ENCODE results near the gene GPR179. TPM values are rescaled to one million over a fixed set of nuclear protein-coding genes. Genes with fewer than 3 reads are reported as not detected.

The GPR179 gene
- total RNA-seq, 1 experiment from 2014 or later = not detected

DNA sequence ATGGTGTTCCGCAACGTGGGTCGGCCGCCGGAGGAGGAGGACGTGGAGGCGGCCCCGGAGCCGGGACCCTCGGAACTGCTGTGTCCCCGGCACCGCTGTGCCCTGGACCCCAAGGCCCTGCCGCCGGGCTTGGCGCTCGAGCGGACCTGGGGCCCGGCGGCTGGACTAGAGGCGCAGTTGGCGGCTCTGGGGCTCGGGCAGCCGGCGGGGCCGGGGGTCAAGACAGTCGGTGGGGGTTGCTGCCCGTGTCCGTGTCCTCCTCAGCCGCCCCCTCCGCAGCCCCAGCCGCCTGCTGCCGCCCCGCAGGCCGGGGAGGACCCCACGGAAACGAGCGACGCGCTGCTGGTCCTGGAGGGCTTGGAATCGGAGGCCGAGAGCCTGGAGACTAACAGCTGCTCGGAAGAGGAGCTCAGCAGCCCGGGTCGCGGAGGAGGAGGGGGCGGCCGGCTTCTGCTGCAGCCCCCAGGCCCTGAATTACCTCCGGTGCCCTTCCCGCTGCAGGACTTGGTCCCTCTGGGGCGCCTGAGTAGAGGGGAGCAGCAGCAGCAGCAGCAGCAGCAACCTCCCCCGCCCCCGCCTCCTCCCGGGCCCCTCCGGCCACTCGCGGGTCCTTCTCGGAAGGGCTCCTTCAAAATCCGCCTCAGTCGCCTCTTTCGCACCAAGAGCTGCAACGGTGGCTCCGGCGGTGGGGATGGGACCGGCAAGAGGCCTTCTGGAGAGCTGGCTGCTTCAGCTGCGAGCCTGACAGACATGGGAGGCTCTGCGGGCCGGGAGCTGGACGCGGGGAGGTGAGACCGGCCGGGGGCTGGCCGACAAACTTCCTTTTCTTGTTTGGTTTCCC lies 8.7 kb upstream of the GPR179 start:
- Histone ChIP-seq H3K4me3 (peak overlapping the region; percentile 93), H3K4me1 (peaks cover 11% of the 10 kb centered on the region; the same call in 1 of the 2 replicates), H3K27me3 (no peaks in the 10 kb centered on the region), H3K9me3 (replicated peaks) (no peaks in the 10 kb centered on the region), H3K36me3 (no peaks in the 10 kb centered on the region), H3K27ac (peak overlapping the region; percentile 40; the same call in 1 of the 2 replicates)
- peak; percentile 28 to 37 for DNase-seq

DNA sequence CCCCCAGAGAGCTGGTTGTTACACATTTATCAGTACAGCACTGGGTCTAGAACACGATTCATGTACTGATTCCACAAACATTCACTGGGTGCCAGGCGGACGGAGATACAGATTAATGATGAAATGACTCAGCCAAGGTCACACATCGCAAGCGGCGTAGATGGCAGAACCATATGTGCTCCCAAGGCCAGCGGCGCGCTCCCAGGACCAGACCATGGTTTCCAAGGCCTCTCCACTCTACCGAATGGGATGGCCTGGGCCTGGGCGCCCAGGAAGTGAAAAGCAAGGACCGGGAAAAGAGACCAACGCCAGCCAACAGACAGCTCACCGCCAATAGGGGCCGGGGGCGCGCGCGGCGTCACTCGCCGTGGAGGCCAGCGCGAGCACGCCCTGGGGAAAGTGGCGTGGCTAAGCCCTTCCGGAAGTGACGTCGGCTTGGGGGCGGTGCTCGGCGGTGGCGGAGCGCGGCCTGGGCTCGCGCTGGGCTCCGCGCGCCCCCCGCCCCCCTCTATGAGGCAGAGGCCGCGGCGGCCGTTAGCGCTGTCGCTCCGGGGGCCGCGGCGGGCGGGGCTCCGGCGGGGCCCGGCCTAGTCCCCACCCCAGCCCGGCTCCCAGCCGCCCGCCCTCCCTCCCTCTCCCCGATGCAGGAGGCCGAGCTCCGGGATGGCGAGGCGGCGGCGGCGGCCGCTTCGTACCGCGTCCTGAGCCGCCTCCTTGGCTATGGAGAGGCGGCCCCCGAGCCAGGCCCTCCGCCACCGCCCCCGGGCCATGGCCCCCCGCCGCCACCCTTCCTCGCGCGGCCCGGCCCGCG lies 7.9 kb upstream of the GPR179 start, which contains the start of gene SOCS7:
Gene SOCS7 (plus strand): TSS at position 433 of the 811 bp plus-strand sequence. CDS start 209 bp downstream, at position 642.
- Histone ChIP-seq H3K4me1 (peaks cover 11% of the 10 kb centered on the region; the same call in 1 of the 2 replicates), H3K36me3 (no peaks in the 10 kb centered on the region), H3K9me3 (replicated peaks) (no peaks in the 10 kb centered on the region), H3K27me3 (no peaks in the 10 kb centered on the region), H3K4me3 (peak within 1 kb of the TSS; percentile 93), H3K27ac (peak within 1 kb of the TSS; percentile 40)
- peak; percentile 91 to 93 for DNase-seq

DNA sequence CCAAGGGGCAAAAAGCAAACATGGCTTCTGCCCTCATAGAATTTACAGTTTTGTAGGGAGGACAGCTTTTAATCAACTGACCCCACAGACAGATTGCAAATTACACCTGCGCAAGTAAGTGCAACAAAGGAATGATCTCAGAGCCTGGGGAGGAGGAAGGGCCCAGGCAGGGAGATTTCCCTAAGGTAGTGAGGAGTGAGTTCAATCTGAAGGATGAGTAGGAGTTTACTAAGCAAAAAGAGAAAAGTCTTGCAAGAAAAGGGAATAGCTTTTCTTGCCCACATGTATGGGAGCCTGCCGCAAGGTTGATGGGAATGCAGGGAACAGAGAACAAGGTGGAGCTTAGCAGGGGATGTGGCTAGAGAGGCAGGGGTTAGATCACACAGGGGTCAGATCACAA lies 6.3 kb upstream of the GPR179 start:
- H3K4me1 ChIP-seq = peaks cover 11% of the 10 kb centered on the region; the same call in 1 of the 2 replicates
- H3K27me3 ChIP-seq = no peaks in the 10 kb centered on the region
- DNase-seq = no peak
- H3K4me3 ChIP-seq = no peak overlapping the region
- no peaks in the 10 kb centered on the region for H3K36me3 ChIP-seq
- no peak overlapping the region for H3K27ac ChIP-seq
- H3K9me3 ChIP-seq (replicated peaks) = no peaks in the 10 kb centered on the region

DNA sequence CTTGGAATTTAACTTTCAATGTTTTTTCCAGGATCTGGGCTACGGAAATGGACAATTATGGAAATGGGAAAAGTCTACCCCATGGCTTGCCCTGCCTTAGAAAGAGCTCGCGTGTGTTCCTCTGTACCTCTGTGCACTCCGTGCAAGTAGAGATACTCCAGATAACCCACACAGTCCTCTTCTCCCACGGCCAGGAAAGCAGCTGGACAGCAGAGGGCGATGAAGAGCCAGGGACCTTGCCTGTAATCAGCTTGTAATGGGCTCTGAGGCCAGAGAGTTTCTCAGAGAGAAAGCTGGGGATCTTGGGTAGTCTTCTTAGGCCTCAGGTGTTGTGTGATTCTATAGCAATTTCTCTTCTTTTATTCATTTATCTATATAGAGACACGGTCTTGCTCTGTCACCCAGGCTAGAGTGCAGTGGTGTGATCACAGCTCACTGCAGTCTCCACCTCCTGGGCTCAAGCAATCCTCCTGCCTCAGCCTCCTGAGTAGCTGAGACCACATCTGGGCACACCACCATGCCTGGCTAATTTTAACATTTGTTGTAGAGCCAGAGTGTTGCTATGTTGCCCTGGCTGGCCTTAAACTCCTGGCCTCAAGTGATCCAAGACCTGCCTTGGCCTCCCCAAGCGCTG lies 5.5 kb upstream of the GPR179 start:
- Histone ChIP-seq H3K27me3 (no peaks in the 10 kb centered on the region), H3K4me1 (peaks cover 5% of the 10 kb centered on the region; the same call in 1 of the 2 replicates), H3K27ac (no peak overlapping the region), H3K4me3 (no peak overlapping the region), H3K36me3 (no peaks in the 10 kb centered on the region), H3K9me3 (replicated peaks) (no peaks in the 10 kb centered on the region)
- DNase-seq = peak; percentile 78 to 92

DNA sequence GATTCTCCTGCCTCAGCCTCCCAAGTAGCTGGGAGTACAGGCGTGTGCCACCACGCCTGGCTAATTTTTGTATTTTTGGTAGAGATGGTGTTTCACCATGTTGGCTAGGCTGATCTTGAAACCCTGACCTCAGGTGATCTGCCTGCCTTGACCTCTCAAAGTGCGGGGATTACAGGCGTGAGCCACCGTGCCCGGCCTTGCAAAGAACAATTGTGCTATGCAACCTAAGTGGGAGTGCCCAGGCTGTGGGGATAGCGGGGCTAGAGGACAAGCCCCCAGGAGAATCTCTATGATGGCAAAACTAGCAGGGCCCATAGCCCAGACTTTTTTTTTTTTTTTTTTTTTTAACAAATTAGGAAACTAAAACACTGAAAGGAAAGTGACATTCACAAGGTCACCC lies 2.0 kb upstream of the GPR179 start:
- Histone ChIP-seq H3K4me3 (no peak overlapping the region), H3K36me3 (no peaks in the 10 kb centered on the region), H3K27me3 (no peaks in the 10 kb centered on the region), H3K27ac (no peak overlapping the region), H3K4me1 (no peaks in the 10 kb centered on the region), H3K9me3 (replicated peaks) (no peaks in the 10 kb centered on the region)
- no peak for DNase-seq

DNA sequence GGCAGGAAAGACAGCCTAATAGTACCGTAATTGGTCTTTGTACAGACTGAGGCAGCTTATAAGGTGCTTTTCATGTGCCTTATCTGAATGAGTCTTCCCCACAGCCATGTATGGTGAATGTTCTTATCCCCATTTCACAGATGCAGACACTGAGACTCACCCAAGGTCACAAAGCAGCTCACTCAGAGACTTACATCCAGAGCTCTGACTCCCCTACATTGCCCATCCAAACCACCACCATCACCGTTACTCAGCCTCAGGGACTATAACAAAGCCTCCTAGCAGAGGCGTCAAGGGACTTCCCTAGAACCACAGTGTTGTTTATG lies 627 bp upstream of the GPR179 start:
- Histone ChIP-seq H3K9me3 (replicated peaks) (no peaks in the 10 kb centered on the region), H3K27ac (no peak overlapping the region), H3K27me3 (no peaks in the 10 kb centered on the region), H3K4me3 (no peak overlapping the region), H3K4me1 (no peaks in the 10 kb centered on the region), H3K36me3 (no peaks in the 10 kb centered on the region)
- no peak for DNase-seq

DNA sequence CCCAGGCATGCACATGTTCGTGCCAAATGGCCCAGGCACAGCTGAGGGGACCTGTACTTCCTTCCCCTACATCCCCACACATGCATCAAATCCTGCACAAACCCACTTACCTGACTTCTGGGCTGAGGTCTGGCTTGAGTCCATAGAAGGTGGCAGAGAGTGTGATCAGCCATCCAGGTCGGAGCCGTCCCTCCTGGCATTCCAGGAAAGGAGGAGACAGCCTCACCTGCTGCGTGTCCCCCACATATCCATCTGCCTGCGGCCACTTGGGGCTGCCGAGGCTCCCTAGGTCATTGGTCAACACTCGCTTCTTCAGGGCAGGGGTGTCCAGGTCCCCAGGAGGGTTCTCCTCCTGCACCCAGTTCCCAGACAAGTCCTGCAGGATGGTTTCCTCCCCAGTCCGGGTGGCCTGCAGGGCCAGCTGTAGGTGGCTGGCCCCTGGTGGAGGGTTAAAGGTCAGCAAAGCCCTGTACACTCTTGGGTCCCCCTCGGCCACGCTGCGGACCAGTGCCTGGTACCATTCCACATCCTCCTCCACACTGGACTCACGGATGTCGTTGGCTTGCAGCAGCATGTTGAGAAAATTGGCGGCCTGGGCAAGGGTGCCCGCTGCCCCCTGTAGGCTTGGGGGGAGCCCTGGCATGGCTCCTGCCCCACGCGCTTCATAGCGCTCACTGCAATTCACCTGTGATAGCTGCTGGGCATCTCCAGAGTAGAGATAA lies 709 bp downstream of the GPR179 start:
- H3K27ac ChIP-seq = no peak overlapping the region
- no peaks in the 10 kb centered on the region for H3K4me1 ChIP-seq
- no peak for DNase-seq
- no peaks in the 10 kb centered on the region for H3K9me3 ChIP-seq (replicated peaks)
- no peak overlapping the region for H3K4me3 ChIP-seq
- no peaks in the 10 kb centered on the region for H3K36me3 ChIP-seq
- no peaks in the 10 kb centered on the region for H3K27me3 ChIP-seq

DNA sequence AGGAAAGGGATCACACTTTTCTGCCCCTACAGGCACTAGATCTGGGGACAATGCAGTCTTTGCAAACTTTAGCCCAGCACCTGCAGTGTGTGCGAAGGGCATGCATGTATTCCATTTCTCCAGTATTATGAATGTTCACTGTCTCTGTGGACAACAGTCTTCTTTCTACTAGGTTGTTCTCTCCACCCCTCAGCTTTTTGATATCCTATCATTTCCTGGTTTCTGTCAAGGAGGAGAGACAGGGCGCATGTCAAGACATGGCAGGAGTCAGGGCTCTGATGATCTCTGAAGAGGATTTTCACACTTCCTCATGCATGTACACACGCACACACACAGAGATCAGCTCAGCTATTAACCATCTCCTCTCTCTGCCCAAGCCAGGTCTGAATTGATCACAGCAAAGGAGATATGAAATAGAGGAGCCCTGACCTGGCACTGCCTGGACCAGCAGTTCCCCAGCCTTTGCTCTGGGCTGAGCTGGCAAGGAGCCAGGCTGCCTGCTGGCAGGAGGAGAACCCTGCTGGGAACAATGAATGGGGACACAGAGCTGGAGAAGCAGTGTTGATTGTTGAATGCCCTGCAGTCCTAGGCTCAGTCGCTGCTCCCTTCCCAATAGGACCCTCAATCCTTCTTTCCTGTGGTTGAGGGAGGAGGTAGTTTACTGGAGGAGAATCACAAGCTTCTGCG lies 2.6 kb downstream of the GPR179 start:
- no peaks in the 10 kb centered on the region for H3K9me3 ChIP-seq (replicated peaks)
- peak; percentile 45 to 63 for DNase-seq

DNA sequence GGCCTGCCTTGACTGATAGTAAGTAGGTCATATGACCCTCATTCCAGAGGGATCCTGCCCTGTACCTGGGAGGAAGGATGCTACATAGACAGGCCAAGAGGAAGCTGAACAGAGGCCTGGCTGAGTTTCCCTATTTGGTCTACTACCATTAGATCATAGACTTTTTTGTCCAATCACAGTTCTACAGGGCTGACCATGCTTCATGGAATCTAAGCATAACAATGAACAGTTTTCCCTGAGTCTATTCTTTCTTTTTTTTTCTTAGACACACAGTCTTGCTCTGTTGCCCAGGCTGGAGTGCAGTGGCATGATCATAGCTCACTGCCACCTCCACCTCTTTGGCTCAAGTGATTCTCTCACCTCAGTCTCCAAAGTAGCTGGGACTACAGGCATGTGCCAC lies 3.9 kb downstream of the GPR179 start:
- DNase-seq = no peak
- no peaks in the 10 kb centered on the region for H3K9me3 ChIP-seq (replicated peaks)
- H3K27ac ChIP-seq = no peak overlapping the region
- H3K27me3 ChIP-seq = peaks cover 8% of the 10 kb centered on the region; the same call in 1 of the 2 replicates
- no peaks in the 10 kb centered on the region for H3K4me1 ChIP-seq
- H3K4me3 ChIP-seq = no peak overlapping the region
- no peaks in the 10 kb centered on the region for H3K36me3 ChIP-seq

More for the DNA sequence above, 2.6 kb downstream of the GPR179 start:
- Histone ChIP-seq H3K4me3 (no peak overlapping the region), H3K27ac (no peak overlapping the region), H3K36me3 (no peaks in the 10 kb centered on the region), H3K27me3 (no peaks in the 10 kb centered on the region), H3K4me1 (no peaks in the 10 kb centered on the region)

DNA sequence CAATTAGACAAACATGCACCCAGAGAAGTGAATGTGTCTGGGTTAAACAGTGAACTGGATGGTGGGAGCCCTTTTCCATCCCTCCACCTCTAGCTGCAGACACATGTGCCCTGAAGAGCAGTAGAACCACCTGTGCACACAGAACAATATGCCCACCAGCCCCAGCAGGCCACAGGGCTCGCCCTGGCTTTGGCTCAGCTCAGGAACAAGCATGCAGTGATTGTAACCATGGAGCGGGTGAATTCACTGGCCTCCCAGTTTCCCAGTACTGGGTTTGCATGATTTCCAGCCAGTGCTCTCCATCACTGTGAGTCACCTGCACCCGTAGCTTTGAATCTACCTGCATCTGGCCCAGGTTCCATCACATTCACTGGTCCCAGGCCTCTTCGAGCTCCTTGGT lies 5.2 kb downstream of the GPR179 start:
- H3K27ac ChIP-seq = no peak overlapping the region
- H3K9me3 ChIP-seq (replicated peaks) = no peaks in the 10 kb centered on the region
- peaks cover 8% of the 10 kb centered on the region; the same call in 1 of the 2 replicates for H3K27me3 ChIP-seq
- no peak for DNase-seq
- no peak overlapping the region for H3K4me3 ChIP-seq
- no peaks in the 10 kb centered on the region for H3K36me3 ChIP-seq
- no peaks in the 10 kb centered on the region for H3K4me1 ChIP-seq

DNA sequence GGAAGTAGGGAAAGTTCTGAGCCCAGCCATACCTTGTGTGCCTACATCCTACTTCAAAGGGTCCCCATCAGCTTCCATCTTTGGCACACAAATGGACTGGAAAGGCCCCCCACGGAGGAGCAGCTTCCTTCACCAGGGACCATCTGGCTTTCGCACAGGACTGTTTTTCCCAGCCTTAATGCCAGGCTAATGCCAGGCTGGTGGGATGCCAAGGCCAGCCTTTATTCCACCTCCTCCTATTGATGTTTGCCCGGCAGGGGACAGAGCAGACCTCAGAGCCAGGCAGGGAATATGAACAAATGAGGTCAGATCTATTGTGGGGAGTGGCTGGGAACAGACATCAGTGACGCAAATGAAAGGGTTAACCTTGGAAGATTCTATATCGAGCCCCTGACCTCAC lies 5.7 kb downstream of the GPR179 start:
- H3K27me3 ChIP-seq = peaks cover 8% of the 10 kb centered on the region; the same call in 1 of the 2 replicates
- H3K27ac ChIP-seq = no peak overlapping the region
- H3K4me3 ChIP-seq = no peak overlapping the region
- H3K9me3 ChIP-seq (replicated peaks) = no peaks in the 10 kb centered on the region
- no peaks in the 10 kb centered on the region for H3K36me3 ChIP-seq
- no peak for DNase-seq
- no peaks in the 10 kb centered on the region for H3K4me1 ChIP-seq

DNA sequence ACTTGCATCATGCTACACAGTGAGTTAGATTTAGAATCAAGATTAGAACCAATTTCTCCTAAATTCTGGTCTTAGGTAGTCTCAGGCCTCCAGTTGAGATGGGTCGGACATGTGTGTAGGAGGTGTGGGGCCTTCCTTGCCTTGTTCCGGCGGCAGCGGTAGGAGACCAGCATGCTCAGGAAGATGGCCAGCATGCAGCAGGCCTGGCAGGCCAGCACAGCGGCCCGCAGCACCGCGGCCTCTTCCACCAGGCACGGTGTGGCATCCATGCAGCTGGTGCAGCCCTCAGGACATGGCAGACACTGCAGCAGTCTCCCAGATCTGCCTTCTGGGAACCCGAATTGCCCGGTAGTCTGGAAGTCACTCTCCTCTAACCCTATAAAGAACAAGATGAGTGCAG lies 6.9 kb downstream of the GPR179 start:
- no peak for DNase-seq
- H3K4me3 ChIP-seq = no peak overlapping the region
- no peaks in the 10 kb centered on the region for H3K4me1 ChIP-seq
- H3K27me3 ChIP-seq = peaks cover 9% of the 10 kb centered on the region; the same call in 1 of the 2 replicates
- no peaks in the 10 kb centered on the region for H3K9me3 ChIP-seq (replicated peaks)
- H3K27ac ChIP-seq = no peak overlapping the region
- no peaks in the 10 kb centered on the region for H3K36me3 ChIP-seq

DNA sequence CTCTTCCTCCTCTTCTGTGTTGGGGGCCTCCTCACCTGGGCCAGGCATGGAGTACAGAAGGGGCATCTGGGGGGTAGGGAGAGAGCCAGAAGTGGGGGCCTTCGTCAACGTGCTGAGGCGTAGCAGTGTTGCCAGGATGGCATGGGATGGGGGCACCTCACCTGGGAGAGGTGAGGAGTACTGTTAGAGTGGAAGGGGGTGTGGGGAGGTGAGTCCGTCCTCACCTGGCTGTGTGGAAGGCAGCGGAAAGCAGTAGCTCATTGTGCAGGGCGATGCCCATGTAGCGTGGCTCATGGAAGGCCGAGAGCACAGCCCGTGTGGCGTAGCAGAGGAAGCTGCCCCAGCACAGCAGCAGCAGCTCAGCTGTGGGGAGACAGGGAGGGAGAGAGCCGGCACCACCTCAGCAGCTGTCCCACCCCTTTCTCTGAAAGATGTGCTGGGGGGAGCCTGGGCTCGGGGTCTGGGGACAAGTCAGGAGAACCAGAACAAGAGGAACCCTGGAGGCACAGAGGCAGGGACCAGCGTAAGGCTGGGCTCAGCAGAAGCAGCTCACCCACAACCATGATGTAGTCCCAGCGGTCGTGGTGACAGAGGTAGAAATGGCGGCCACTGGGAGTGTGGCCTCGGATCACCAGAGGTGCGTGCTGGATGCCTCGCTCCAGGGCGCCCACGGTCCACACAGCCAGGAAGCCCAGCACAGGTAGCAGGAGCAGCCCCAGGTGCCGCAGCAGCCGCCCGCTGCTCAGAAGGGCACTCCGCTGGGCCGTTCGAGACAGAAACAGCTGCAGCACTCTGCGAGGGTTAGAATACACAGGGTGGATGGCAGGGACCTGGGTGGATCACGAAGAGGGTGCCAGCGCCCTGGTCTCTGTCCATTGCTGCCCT lies 9.0 kb downstream of the GPR179 start:
- no peak for DNase-seq
- H3K27ac ChIP-seq = no peak overlapping the region
- no peaks in the 10 kb centered on the region for H3K4me1 ChIP-seq
- H3K36me3 ChIP-seq = no peaks in the 10 kb centered on the region
- H3K4me3 ChIP-seq = no peak overlapping the region
- H3K27me3 ChIP-seq = peaks cover 11% of the 10 kb centered on the region; the same call in 1 of the 2 replicates
- no peaks in the 10 kb centered on the region for H3K9me3 ChIP-seq (replicated peaks)

All from SJCRH30 (cell line).